Stimulated activated memory B cell treated with anti-CD40 and anti-IgM and Interleukin-4, amounts not matched to agents 10 μg/mL and 1 μg/mL and 100 μg/mL, for 72 hours (primary cell): ENCODE data around the gene ADGRA1.
A peak's percentile ranks its signal among the peaks of the same experiment; 100 is the strongest.

Source experiments
- ATAC-seq: fragments of 150-1000 bp; cut with Tn5 transposase; 2 replicates; pipeline ENCODE4 v1.10.0; 2021
- H3K27ac Mint-ChIP-seq: one replicate; pipeline ENCODE4 v1.8.0; 2022; ENCODE audit warnings: mild to moderate bottlenecking, mixed read lengths
- H3K27me3 Mint-ChIP-seq: one replicate; pipeline ENCODE4 v1.8.0; 2022; ENCODE audit warnings: mixed read lengths
- H3K36me3 Mint-ChIP-seq: one replicate; pipeline ENCODE4 v1.8.0; 2022; ENCODE audit warnings: mixed read lengths
- H3K4me1 Mint-ChIP-seq: one replicate; pipeline ENCODE4 v1.8.0; 2022; ENCODE audit warnings: mixed read lengths
- H3K4me3 Mint-ChIP-seq: one replicate; pipeline ENCODE4 v1.8.0; 2022; ENCODE audit warnings: mild to moderate bottlenecking, moderate library complexity, mixed read lengths
- H3K9me3 Mint-ChIP-seq: one replicate; pipeline ENCODE4 v1.8.0; 2022; ENCODE audit warnings: mixed read lengths

The ADGRA1 gene

DNA sequence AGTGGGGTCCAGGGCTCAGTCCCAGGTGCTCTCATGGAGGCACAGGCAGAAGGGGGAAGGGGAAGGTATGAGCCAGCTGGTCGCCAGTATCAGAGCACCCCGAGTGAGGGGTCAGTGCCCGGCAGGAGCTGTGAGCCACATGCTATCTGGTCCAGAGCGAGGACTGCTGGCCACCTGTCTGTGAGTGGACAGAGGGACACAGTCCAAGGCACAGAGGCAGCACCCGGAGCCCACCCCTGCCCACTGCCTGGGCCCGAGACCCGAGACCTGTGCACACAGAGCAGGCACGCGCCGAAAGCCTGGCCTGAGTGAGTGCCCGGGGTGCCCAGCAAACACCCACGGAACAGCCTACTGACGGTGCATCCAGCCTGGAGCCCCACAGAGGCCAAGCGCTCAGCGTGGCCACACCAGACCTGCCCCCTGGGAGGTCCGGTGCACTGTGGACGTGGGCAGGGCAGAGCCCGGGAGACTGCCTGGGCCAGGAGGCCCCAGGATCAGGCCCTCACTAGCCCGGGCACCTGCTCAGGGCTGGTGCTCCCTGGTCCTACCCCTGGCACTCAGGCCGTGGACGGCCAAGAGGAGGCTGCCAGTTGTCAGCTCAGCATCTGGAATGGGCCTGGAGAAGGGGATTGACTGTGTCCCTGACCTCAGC is 29.4 kb downstream of the ADGRA1 start:
- H3K4me1 Mint-ChIP-seq, result no peaks in the 10 kb centered on the region
- no peak overlapping the region for H3K27ac Mint-ChIP-seq
- no peak overlapping the region for H3K4me3 Mint-ChIP-seq
- no peaks in the 10 kb centered on the region for H3K36me3 Mint-ChIP-seq
- no peak for ATAC-seq
- peaks cover 10% of the 10 kb centered on the region for H3K9me3 Mint-ChIP-seq
- peaks cover 9% of the 10 kb centered on the region for H3K27me3 Mint-ChIP-seq

- no peak for ATAC-seq
- H3K4me3 Mint-ChIP-seq, result no peak overlapping the region
- no peak overlapping the region for H3K27ac Mint-ChIP-seq
- no peaks in the 10 kb centered on the region for H3K36me3 Mint-ChIP-seq
- peaks cover 10% of the 10 kb centered on the region for H3K9me3 Mint-ChIP-seq
- H3K27me3 Mint-ChIP-seq, result peaks cover 4% of the 10 kb centered on the region
- no peaks in the 10 kb centered on the region for H3K4me1 Mint-ChIP-seq
These were observed 30.0 kb downstream of the ADGRA1 start for GRCh38 chr10:133117688-133118071.

DNA sequence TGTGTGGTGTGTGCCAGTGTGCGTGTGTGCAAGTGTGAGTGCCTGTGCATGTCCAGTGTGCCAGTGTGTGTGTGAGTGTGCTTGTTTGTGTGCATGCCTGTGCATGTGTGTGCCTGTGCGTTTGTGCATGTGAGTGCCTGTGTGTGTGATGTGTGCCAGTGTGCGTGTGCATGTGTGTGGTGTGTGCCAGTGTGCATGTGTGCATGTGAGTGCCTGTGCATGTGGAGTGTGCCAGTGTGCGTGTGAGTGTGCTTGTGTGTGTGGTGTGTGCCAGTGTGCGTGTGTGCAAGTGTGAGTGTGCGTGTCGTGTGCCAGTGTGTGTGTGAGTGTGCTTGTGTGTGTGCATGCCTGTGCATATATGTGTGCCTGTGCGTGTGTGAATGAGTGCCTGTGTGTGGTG is 33.8 kb downstream of the ADGRA1 start:
- H3K9me3 Mint-ChIP-seq, result peaks cover 10% of the 10 kb centered on the region
- H3K4me3 Mint-ChIP-seq, result no peak overlapping the region
- ATAC-seq, result no peak
- peaks cover 37% of the 10 kb centered on the region for H3K27me3 Mint-ChIP-seq
- no peak overlapping the region for H3K27ac Mint-ChIP-seq
- H3K36me3 Mint-ChIP-seq, result no peaks in the 10 kb centered on the region
- H3K4me1 Mint-ChIP-seq, result peaks cover 7% of the 10 kb centered on the region

- peaks cover 10% of the 10 kb centered on the region for H3K9me3 Mint-ChIP-seq
- peaks cover 7% of the 10 kb centered on the region for H3K4me1 Mint-ChIP-seq
- peaks cover 39% of the 10 kb centered on the region for H3K27me3 Mint-ChIP-seq
- H3K27ac Mint-ChIP-seq, result no peak overlapping the region
- H3K4me3 Mint-ChIP-seq, result no peak overlapping the region
- no peak for ATAC-seq
- H3K36me3 Mint-ChIP-seq, result no peaks in the 10 kb centered on the region
These were observed 34.6 kb downstream of the ADGRA1 start for GRCh38 chr10:133122171-133122935.

- no peaks in the 10 kb centered on the region for H3K36me3 Mint-ChIP-seq
- ATAC-seq, result no peak
- H3K4me3 Mint-ChIP-seq, result no peak overlapping the region
These were observed 35.5 kb downstream of the ADGRA1 start for GRCh38 chr10:133123050-133123745.

GRCh38 chr10:133123746-133124356 is 36.1 kb downstream of the ADGRA1 start:
- Mint-ChIP-seq H3K4me3 (no peak overlapping the region), H3K27me3 (peaks cover 39% of the 10 kb centered on the region)
- no peak for ATAC-seq

More at GRCh38 chr10:133123050-133123745, 35.5 kb downstream of the ADGRA1 start:
- peaks cover 39% of the 10 kb centered on the region for H3K27me3 Mint-ChIP-seq
- H3K27ac Mint-ChIP-seq, result no peak overlapping the region
- H3K9me3 Mint-ChIP-seq, result peaks cover 7% of the 10 kb centered on the region
- H3K4me1 Mint-ChIP-seq, result peaks cover 7% of the 10 kb centered on the region

DNA sequence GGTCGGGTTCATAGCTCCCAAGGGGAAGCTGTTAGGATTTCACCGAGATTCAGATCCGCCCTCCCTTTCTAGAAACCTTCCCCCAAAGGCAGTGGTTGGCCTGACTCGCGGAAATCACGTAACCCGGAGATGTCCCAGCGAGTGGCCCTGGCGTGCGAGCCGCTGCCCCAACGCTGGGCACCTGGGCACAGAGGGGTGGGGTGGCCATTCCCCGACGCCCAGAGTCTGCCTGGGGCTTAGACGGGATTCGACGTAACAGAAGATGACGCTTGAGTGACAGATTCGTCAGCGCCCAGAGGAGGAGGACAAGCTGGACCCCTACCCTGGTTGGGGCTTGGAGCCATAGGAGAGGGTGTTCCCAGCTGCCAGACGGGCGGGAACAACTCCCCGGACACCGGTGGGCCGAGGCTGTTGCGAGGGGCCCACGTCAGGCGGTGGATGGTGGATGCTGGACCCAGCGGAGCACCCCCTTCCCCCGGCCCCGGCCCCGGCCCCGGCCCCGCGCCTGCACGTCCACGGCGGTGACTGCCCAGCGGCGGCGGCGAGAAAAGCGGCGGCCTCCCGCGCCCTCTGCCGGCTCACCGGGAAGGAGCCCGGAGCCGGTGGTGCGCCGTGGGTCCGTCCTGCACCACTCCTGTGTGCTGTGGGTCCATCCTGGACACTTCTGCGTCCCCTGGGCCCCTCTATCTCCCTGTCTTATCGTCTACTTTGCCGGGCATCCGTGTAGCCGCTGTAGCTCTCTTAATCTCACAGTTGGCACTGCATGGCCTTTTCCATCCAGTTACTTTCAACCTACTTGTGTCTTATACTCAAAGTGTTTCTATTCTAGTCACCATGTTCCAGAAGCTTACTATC is 36.9 kb downstream of the ADGRA1 start:
- H3K9me3 Mint-ChIP-seq, result no peaks in the 10 kb centered on the region
- H3K36me3 Mint-ChIP-seq, result no peaks in the 10 kb centered on the region
- H3K27me3 Mint-ChIP-seq, result peaks cover 39% of the 10 kb centered on the region
- no peak overlapping the region for H3K4me3 Mint-ChIP-seq
- H3K27ac Mint-ChIP-seq, result no peak overlapping the region
- H3K4me1 Mint-ChIP-seq, result peaks cover 7% of the 10 kb centered on the region
- no peak for ATAC-seq

More at GRCh38 chr10:133123746-133124356, 36.1 kb downstream of the ADGRA1 start:
- peaks cover 7% of the 10 kb centered on the region for H3K4me1 Mint-ChIP-seq
- H3K9me3 Mint-ChIP-seq, result peaks cover 2% of the 10 kb centered on the region
- H3K27ac Mint-ChIP-seq, result no peak overlapping the region
- no peaks in the 10 kb centered on the region for H3K36me3 Mint-ChIP-seq

GRCh38 chr10:133125901-133126300 is 38.2 kb downstream of the ADGRA1 start:
- Mint-ChIP-seq H3K4me1 (peaks cover 7% of the 10 kb centered on the region), H3K4me3 (no peak overlapping the region), H3K36me3 (no peaks in the 10 kb centered on the region), H3K27ac (no peak overlapping the region), H3K9me3 (no peaks in the 10 kb centered on the region), H3K27me3 (peaks cover 39% of the 10 kb centered on the region)
- ATAC-seq, result no peak

- no peak for ATAC-seq
- H3K9me3 Mint-ChIP-seq, result no peaks in the 10 kb centered on the region
- H3K36me3 Mint-ChIP-seq, result no peaks in the 10 kb centered on the region
- H3K4me1 Mint-ChIP-seq, result peaks cover 7% of the 10 kb centered on the region
- H3K27me3 Mint-ChIP-seq, result peaks cover 39% of the 10 kb centered on the region
- no peak overlapping the region for H3K4me3 Mint-ChIP-seq
- H3K27ac Mint-ChIP-seq, result no peak overlapping the region
These were observed 38.9 kb downstream of the ADGRA1 start for GRCh38 chr10:133126431-133127290.

DNA sequence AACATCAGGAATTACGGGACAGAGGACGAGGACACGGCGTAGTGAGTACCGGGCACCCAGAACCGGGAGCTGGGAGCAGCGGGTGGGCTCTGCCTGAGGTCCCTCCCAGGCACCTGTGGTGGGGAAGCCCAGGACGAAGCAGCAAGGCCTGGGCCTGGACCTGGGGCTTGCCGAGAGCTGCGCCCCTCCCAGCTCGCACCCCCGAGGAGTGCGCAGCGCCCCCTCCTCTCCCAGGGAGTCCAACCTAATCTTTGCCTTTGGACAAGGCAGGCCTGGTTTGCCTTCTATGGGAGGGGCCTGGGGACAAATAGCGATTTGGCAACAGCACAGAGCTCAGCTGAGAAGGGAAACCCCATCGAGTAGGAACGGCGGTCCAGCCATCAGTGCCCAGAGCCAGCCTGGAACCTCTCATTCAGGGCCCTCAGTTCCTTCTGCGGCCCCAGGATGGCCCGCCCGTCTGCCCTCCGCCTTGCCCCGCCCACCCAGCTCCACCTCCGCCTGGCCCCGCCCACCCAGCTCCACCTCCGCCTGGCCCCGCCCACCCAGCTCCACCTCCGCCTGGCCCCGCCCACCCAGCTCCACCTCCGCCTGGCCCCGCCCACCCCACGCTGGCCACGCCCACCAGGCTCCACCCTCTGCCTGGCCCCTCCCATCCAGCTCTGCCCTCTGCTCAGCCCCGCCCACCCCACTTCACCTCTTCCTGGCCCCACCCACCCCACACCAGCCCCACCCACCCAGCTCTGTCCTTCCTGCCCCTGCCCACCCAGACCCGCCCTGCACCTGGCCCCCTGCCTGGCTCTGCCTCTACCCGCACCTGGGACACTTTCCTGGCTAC is 39.8 kb downstream of the ADGRA1 start:
- no peak overlapping the region for H3K27ac Mint-ChIP-seq
- H3K9me3 Mint-ChIP-seq, result no peaks in the 10 kb centered on the region
- ATAC-seq, result no peak
- no peaks in the 10 kb centered on the region for H3K36me3 Mint-ChIP-seq
- peaks cover 39% of the 10 kb centered on the region for H3K27me3 Mint-ChIP-seq
- no peak overlapping the region for H3K4me3 Mint-ChIP-seq
- peaks cover 7% of the 10 kb centered on the region for H3K4me1 Mint-ChIP-seq

DNA sequence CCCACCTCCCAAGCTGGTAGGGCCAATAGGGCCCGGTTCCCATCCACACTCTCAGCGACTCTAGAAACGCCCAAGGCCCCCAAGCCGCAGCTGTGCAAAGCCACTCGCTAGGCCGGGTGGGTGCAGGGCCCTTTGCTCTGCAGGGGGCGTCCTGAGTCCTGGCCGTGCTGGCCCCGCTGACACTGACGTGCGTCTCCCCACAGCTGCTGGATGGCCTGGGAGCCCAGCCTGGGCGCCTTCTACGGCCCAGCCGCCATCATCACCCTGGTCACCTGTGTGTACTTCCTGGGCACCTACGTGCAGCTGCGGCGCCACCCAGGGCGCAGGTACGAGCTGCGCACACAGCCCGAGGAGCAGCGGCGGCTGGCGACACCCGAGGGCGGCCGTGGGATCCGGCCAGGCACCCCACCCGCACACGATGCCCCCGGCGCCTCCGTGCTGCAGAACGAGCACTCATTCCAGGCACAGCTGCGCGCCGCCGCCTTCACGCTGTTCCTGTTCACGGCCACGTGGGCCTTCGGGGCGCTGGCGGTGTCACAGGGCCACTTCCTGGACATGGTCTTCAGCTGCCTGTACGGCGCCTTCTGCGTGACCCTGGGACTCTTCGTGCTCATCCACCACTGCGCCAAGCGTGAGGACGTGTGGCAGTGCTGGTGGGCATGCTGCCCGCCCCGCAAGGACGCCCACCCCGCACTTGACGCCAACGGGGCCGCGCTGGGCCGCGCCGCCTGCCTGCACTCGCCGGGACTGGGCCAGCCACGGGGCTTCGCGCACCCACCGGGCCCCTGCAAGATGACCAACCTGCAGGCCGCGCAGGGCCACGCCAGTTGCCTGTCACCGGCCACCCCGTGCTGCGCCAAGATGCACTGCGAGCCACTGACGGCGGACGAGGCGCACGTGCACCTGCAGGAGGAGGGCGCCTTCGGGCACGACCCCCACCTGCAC is 40.7 kb downstream of the ADGRA1 start:
- peaks cover 32% of the 10 kb centered on the region for H3K27me3 Mint-ChIP-seq
- no peaks in the 10 kb centered on the region for H3K9me3 Mint-ChIP-seq
- H3K27ac Mint-ChIP-seq, result no peak overlapping the region
- no peak overlapping the region for H3K4me3 Mint-ChIP-seq
- peak; percentile 9 for ATAC-seq
- H3K4me1 Mint-ChIP-seq, result peaks cover under 1% of the 10 kb centered on the region
- H3K36me3 Mint-ChIP-seq, result no peaks in the 10 kb centered on the region

DNA sequence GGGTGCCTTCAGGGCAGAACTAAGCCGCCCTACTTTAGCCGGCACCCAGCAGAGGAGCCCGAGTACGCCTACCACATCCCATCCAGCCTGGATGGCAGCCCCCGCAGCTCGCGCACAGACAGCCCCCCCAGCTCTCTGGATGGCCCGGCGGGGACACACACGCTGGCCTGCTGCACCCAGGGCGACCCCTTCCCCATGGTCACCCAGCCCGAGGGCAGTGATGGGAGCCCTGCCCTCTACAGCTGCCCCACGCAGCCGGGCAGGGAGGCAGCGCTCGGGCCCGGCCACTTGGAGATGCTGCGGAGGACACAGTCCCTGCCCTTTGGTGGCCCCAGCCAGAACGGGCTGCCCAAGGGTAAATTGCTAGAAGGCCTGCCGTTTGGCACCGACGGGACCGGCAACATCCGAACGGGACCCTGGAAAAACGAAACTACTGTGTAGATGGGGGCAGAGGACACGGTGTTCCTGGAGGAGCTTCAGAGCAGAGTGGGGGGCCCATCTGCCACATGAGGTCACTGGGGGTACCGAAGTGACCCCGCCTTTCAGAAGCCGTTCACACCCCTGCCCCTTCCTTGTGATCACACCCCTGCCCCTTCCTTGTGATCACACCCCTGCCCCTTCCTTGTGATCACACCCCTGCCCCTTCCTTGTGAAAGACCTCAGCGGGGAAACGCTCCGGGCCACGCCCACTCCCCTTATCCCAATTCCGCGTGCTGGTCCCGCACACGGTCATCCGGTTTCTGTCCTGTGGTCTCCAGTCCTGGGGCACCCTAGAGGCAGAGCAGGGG is 41.5 kb downstream of the ADGRA1 start:
- Mint-ChIP-seq H3K27me3 (peaks cover 29% of the 10 kb centered on the region), H3K36me3 (no peaks in the 10 kb centered on the region), H3K9me3 (no peaks in the 10 kb centered on the region), H3K27ac (no peak overlapping the region), H3K4me3 (no peak overlapping the region), H3K4me1 (no peaks in the 10 kb centered on the region)
- peak; percentile 18 for ATAC-seq
